GM23338 (cell line): Measurements from ENCODE around the gene RILP.

Source experiments
- ETS1 ChIP-seq: IDR thresholded peaks from 2 replicates; pipeline ENCODE4 v1.6.1; 2016; ENCODE audit warnings: antibody characterized with exemption
- EZH2 ChIP-seq: fragments of 200-600 bp; sonication (generic); IDR thresholded peaks from one replicate; pipeline ENCODE4 v1.8.0; 2017; ENCODE audit warnings: antibody characterized with exemption, mild to moderate bottlenecking, low read depth; ENCODE audit not compliant: unreplicated experiment
- EZH2phosphoT487 ChIP-seq: fragments of 200-600 bp; sonication (generic); IDR thresholded peaks from one replicate; pipeline ENCODE4 v1.8.1; 2018; ENCODE audit warnings: antibody characterized with exemption; ENCODE audit not compliant: unreplicated experiment
- JUNB ChIP-seq: IDR thresholded peaks from one replicate; pipeline ENCODE4 v1.6.1; 2016; ENCODE audit warnings: antibody characterized with exemption; ENCODE audit not compliant: unreplicated experiment
- POLR2AphosphoS5 ChIP-seq: IDR thresholded peaks from 2 replicates; pipeline ENCODE4 v1.6.1; 2016; ENCODE audit warnings: antibody characterized with exemption, low read depth
- STAT1 ChIP-seq: IDR thresholded peaks from one replicate; pipeline ENCODE4 v1.6.1; 2016; ENCODE audit warnings: antibody characterized with exemption; ENCODE audit not compliant: unreplicated experiment
- ZNF114 ChIP-seq: fragments of 250-450 bp; sonication (Bioruptor Pico); IDR thresholded peaks from 2 replicates; pipeline ENCODE4 v1.5.0; 2020; ENCODE audit warnings: mild to moderate bottlenecking, moderate library complexity
- TF ChIP-seq, protein P1 (sequence below), 2 experiments: fragments of 200-600 bp in 1 of 2; sonication (generic) in 1 of 2; conservative IDR thresholded peaks; 2 replicates each; pipeline versions ENCODE4 v1.5.1 to v1.6.1; 2016 to 2017; ENCODE audit warnings: antibody characterized with exemption in 2 of 2, low read depth in 2 of 2, mild to moderate bottlenecking in 2 of 2, moderate library complexity in 1 of 2
- TF ChIP-seq, protein P2 (sequence below): IDR thresholded peaks from one replicate; pipeline ENCODE4 v1.6.1; 2018; ENCODE audit warnings: antibody characterized with exemption; ENCODE audit not compliant: unreplicated experiment

- TF ChIP-seq POLR2AphosphoS5 (no peak), JUNB (no peak), EZH2 (no peak), EZH2phosphoT487 (no peak), ZNF114 (CRISPR knock-in tag) (no peak), STAT1 (no peak), ETS1 (no peak)
- TF ChIP-seq, protein P1, sequence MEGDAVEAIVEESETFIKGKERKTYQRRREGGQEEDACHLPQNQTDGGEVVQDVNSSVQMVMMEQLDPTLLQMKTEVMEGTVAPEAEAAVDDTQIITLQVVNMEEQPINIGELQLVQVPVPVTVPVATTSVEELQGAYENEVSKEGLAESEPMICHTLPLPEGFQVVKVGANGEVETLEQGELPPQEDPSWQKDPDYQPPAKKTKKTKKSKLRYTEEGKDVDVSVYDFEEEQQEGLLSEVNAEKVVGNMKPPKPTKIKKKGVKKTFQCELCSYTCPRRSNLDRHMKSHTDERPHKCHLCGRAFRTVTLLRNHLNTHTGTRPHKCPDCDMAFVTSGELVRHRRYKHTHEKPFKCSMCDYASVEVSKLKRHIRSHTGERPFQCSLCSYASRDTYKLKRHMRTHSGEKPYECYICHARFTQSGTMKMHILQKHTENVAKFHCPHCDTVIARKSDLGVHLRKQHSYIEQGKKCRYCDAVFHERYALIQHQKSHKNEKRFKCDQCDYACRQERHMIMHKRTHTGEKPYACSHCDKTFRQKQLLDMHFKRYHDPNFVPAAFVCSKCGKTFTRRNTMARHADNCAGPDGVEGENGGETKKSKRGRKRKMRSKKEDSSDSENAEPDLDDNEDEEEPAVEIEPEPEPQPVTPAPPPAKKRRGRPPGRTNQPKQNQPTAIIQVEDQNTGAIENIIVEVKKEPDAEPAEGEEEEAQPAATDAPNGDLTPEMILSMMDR (conservative IDR thresholded peaks at IDR 0.05; ENCODE audit: low read depth in 2 of 2), result no peak
- TF ChIP-seq, protein P2, sequence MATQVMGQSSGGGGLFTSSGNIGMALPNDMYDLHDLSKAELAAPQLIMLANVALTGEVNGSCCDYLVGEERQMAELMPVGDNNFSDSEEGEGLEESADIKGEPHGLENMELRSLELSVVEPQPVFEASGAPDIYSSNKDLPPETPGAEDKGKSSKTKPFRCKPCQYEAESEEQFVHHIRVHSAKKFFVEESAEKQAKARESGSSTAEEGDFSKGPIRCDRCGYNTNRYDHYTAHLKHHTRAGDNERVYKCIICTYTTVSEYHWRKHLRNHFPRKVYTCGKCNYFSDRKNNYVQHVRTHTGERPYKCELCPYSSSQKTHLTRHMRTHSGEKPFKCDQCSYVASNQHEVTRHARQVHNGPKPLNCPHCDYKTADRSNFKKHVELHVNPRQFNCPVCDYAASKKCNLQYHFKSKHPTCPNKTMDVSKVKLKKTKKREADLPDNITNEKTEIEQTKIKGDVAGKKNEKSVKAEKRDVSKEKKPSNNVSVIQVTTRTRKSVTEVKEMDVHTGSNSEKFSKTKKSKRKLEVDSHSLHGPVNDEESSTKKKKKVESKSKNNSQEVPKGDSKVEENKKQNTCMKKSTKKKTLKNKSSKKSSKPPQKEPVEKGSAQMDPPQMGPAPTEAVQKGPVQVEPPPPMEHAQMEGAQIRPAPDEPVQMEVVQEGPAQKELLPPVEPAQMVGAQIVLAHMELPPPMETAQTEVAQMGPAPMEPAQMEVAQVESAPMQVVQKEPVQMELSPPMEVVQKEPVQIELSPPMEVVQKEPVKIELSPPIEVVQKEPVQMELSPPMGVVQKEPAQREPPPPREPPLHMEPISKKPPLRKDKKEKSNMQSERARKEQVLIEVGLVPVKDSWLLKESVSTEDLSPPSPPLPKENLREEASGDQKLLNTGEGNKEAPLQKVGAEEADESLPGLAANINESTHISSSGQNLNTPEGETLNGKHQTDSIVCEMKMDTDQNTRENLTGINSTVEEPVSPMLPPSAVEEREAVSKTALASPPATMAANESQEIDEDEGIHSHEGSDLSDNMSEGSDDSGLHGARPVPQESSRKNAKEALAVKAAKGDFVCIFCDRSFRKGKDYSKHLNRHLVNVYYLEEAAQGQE, result no peak
Observed at GRCh38 chr17:1643999-1644492, 5.6 kb downstream of the RILP start.
